Gastroesophageal sphincter (tissue), 3 donors: ENCODE data around the gene SNX25.

Source experiments
- CTCF ChIP-seq, 4 experiments: fragments of 200-600 bp in 2 of 4; fragments of 450-650 bp in 2 of 4; sonication (generic) in 1 of 4; IDR thresholded peaks; one replicate each; pipeline ENCODE4 v1.5.1; 2017 to 2019; ENCODE audit warnings: antibody characterized with exemption in 4 of 4, mild to moderate bottlenecking in 2 of 4, moderate library complexity in 2 of 4
- EP300 ChIP-seq: sonication (generic); formaldehyde crosslinking; IDR thresholded peaks from one replicate; pipeline ENCODE4 v1.6.1; 2017; ENCODE audit warnings: antibody characterized with exemption, mild to moderate bottlenecking
- POLR2A ChIP-seq, 2 donors: fragments of 450-650 bp; IDR thresholded peaks; one replicate each; pipeline ENCODE4 v1.6.1; 2017; ENCODE audit warnings: antibody characterized with exemption in 2 of 2, mild to moderate bottlenecking in 2 of 2, moderate library complexity in 1 of 2
- POLR2AphosphoS5 ChIP-seq: sonication (generic); formaldehyde crosslinking; IDR thresholded peaks from one replicate; pipeline ENCODE4 v1.6.1; 2017; ENCODE audit warnings: antibody characterized with exemption

GRCh38 chr4:185378264-185378663 lies 168.9 kb downstream of the SNX25 start:
- TF ChIP-seq CTCF (IDR thresholded peaks at IDR 0.05), result no peak
- TF ChIP-seq POLR2AphosphoS5, result no peak
- no peak for TF ChIP-seq POLR2A (IDR thresholded peaks at IDR 0.05)
- TF ChIP-seq EP300, result no peak
